ACC112 (cell line): ENCODE data around the gene RPS6KL1.

Experiments
- H2AFZ ChIP-seq: fragments of 200-600 bp; sonication (generic); one replicate; pipeline ENCODE4 v1.6.0; 2017; ENCODE audit warnings: antibody characterized with exemption, low read length; ENCODE audit not compliant: unreplicated experiment
- H3K27ac ChIP-seq: fragments of 200-600 bp; sonication (generic); 2 replicates; pipeline ENCODE4 v1.5.1; 2014; ENCODE audit warnings: low read depth, mild to moderate bottlenecking, antibody characterized with exemption, low read length, moderate library complexity
- H3K27me3 ChIP-seq: fragments of 200-600 bp; sonication (generic); 2 replicates; pipeline ENCODE4 v1.6.1; 2014; ENCODE audit warnings: mild to moderate bottlenecking, antibody characterized with exemption, low read length, moderate library complexity, mixed read lengths; ENCODE audit not compliant: insufficient read depth
- H3K36me3 ChIP-seq: fragments of 200-600 bp; sonication (generic); 2 replicates; pipeline ENCODE4 v1.6.1; 2016; ENCODE audit warnings: mild to moderate bottlenecking, antibody characterized with exemption, low read length, moderate library complexity, mixed read lengths; ENCODE audit not compliant: insufficient read depth
- H3K4me1 ChIP-seq: fragments of 200-600 bp; sonication (generic); one replicate; pipeline ENCODE4 v1.6.1; 2016; ENCODE audit warnings: low read length, mixed read lengths; ENCODE audit not compliant: insufficient read depth, unreplicated experiment, control insufficient read depth
- H3K4me3 ChIP-seq: fragments of 200-600 bp; sonication (generic); 2 replicates; pipeline ENCODE4 v1.5.1; 2014; ENCODE audit warnings: mild to moderate bottlenecking, low read depth, low read length
- H3K79me2 ChIP-seq: fragments of 200-600 bp; sonication (generic); one replicate; pipeline ENCODE4 v1.6.0; 2016; ENCODE audit warnings: low read length; ENCODE audit not compliant: control insufficient read depth, unreplicated experiment, insufficient read depth

Gene RPS6KL1

DNA sequence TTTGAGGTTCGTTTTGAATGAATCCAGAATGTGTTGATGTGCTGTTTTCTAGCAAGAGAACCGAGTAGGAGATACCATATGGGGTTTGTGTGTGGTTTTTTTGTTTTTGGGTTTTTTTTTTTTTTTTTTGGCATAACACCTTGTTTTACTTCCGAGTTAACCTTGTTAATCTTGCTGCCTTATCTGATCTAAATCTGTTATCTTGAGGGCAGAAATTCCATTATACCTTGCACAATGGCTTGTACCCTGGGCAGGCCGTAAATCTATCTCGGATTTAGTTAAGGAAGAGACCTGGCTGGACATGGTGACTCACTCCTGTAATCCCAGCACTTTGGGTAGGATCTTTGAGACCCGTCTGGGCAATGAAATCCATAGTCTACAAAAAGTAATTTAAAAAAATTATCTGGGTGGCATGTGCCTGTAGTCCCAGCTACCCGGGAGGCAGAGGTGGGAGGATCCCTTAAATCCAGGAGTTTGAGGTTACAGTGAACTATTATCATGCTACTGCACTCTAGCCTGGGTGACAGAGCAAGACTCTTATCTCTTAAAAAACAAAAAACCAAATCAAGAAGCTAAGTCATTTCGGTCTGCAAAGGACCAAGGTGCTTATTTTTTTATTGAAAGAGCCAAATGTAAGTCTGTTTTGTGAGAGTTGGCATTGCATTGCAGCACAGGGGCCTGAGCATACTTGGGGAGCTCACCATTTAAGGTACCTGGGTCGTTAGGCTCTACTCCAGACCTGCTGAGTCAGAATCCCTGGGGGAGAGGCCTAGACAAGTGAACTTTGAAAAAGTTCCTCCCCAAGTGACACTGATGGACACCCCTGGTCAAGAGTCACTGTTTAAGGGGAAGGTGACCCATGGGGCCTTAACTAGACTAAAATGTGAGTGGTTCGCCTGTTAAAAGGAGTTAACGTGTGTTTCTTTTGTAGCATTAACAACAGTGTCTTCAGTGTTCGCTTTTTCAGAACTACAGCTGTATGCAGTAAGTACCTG, 34.6 kb downstream of the RPS6KL1 start:
- Histone ChIP-seq H3K4me3 (no peak overlapping the region), H3K27ac (no peak overlapping the region), H3K79me2 (peaks cover 68% of the 10 kb centered on the region), H3K36me3 (peaks cover 30% of the 10 kb centered on the region), H3K27me3 (no peaks in the 10 kb centered on the region), H2AFZ (no peak overlapping the region), H3K4me1 (peaks cover 60% of the 10 kb centered on the region)

DNA sequence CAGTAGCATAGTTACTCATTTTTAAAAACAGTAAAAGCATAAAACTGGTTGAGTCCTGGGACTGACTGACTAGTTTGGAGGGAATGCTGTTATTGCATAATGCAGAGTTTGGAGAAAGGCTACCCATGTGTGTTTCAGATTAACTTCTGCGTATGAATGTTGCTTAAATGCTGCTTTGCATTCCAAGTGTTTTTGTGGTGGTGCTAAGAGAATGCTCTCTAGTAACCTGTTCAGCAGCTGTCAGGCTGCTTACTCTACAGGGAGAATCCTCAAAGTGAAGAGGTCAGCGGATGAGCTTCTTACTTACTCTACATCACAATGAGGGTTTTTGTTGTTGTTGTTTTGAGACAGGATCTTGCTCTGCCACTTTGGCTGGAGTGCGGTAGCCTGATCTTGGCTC, 37.1 kb downstream of the RPS6KL1 start:
- no peaks in the 10 kb centered on the region for H3K27me3 ChIP-seq
- H3K4me3 ChIP-seq, result 0 out of 2 replicates have a peak overlapping the region, but pooled peaks have one; percentile 13
- no peak overlapping the region for H2AFZ ChIP-seq
- H3K79me2 ChIP-seq, result peaks cover 72% of the 10 kb centered on the region
- H3K27ac ChIP-seq, result peak overlapping the region; percentile 75
- H3K36me3 ChIP-seq, result peaks cover 12% of the 10 kb centered on the region
- peaks cover 49% of the 10 kb centered on the region for H3K4me1 ChIP-seq

DNA sequence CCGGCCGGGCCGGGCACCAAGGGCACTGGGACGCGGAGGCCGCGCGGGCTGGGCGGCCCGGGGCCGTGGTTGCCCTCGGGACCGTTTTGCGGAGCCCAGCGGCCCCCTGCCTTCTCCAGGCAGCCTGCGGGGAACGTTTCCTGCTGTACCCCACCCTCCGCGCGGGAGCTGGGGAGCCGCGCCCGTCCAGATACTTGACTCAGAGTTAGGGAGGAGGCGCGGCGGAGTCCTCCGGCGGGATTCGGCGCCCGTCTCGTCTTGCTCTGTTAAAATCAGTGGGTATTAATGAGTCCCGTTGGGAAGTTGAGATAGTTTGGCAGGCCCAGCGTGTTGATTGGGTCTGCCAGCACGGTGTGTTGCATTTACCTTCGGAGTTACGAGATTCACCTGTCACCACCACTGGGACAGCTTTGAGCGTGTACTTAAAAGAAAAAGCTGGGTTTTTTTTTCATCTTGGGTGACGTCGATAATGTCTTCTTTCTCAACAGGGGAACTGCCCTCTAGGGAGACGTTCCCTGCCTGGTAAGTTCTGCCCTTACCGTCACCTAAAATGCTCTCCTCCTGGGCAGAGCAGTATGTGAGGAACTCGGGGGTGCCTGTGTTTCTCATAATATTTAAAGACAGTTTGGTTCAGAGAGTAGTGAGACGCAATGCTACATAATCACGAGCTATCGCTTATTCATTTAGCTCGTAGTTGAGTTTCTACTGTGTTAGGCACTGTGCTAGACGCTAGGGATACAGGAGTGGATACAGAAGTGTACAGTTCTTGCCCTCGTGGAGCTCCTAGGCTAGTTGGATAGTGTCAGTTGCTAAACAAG, 40.7 kb downstream of the RPS6KL1 start:
- no peaks in the 10 kb centered on the region for H3K27me3 ChIP-seq
- peaks cover 55% of the 10 kb centered on the region for H3K79me2 ChIP-seq
- peaks cover 8% of the 10 kb centered on the region; the same call in 1 of the 2 replicates for H3K36me3 ChIP-seq
- peak overlapping the region; percentile 96 for H3K4me3 ChIP-seq
- H3K4me1 ChIP-seq, result peaks cover 35% of the 10 kb centered on the region
- H2AFZ ChIP-seq, result peak overlapping the region; percentile 74
- H3K27ac ChIP-seq, result peak overlapping the region; percentile 92

GRCh38 chr14:74881431-74882102, 41.5 kb downstream of the RPS6KL1 start, which contains the start of gene DLST:
Gene DLST (plus strand): TSS chr14:74881916. CDS start chr14:74881954, 38 bp downstream.
- peaks cover 8% of the 10 kb centered on the region; the same call in 1 of the 2 replicates for H3K36me3 ChIP-seq
- H3K79me2 ChIP-seq, result peaks cover 47% of the 10 kb centered on the region
- no peaks in the 10 kb centered on the region for H3K27me3 ChIP-seq
- peaks cover 35% of the 10 kb centered on the region for H3K4me1 ChIP-seq
- peak within 1 kb of the TSS; percentile 96 for H3K4me3 ChIP-seq
- peak within 1 kb of the TSS; percentile 92 for H3K27ac ChIP-seq
- H2AFZ ChIP-seq, result peak within 1 kb of the TSS; percentile 94

DNA sequence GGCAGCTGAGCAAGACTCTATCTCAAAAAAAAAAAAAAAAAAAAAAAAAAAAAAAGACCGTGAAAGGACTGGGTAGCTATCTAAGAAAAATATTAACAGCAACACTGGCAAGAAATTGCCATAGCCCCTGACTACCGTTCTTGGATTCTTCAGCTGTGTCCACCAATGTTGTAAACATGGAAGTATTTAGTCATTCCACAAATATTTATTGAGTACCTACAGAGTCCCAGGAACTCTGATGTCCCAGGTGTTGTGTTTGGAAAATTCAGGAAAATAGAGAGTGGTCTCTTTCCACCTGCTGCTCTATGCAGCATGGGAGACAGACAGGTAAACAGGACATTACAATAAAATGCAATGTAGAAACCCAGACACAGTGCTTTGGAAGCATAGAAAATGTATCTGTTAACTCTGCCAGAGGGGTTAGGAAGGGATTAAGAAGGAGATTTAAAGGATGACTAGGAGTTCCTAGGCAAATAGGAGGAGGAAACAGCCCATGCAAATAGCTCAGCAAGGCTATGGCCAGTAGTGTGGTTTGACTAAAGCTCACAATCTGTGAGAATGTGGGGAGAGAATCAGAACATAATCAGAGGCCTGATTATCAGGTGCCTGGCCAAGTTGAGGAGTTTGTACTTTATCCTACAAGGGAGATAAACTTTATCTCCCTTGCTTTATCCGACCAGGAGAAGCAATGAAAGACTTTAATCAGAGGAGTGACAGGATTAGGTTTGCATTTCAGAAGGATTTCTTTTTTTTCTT, 43.5 kb downstream of the RPS6KL1 start:
- no peak overlapping the region for H3K27ac ChIP-seq
- H3K4me3 ChIP-seq, result no peak overlapping the region
- H3K36me3 ChIP-seq, result peaks cover 8% of the 10 kb centered on the region; the same call in 1 of the 2 replicates
- H3K79me2 ChIP-seq, result peaks cover 29% of the 10 kb centered on the region
- H3K27me3 ChIP-seq, result no peaks in the 10 kb centered on the region
- peaks cover 15% of the 10 kb centered on the region for H3K4me1 ChIP-seq
- H2AFZ ChIP-seq, result no peak overlapping the region

- Histone ChIP-seq H3K36me3 (no peaks in the 10 kb centered on the region), H3K4me3 (no peak within 1 kb of the TSS), H3K4me1 (no peaks in the 10 kb centered on the region), H3K27ac (no peak within 1 kb of the TSS), H3K27me3 (no peaks in the 10 kb centered on the region), H2AFZ (no peak within 1 kb of the TSS), H3K79me2 (no peaks in the 10 kb centered on the region)
Measured at GRCh38 chr14:74875941-74876913, 46.8 kb downstream of the RPS6KL1 start, which contains the start of gene PROX2. Gene PROX2 (minus strand): TSS chr14:74876145. CDS start chr14:74863834, 12,311 bp downstream.

GRCh38 chr14:74875204-74875603, 47.9 kb downstream of the RPS6KL1 start:
- no peaks in the 10 kb centered on the region for H3K27me3 ChIP-seq
- no peaks in the 10 kb centered on the region for H3K36me3 ChIP-seq
- H2AFZ ChIP-seq, result no peak overlapping the region
- no peaks in the 10 kb centered on the region for H3K79me2 ChIP-seq
- no peak overlapping the region for H3K27ac ChIP-seq
- no peak overlapping the region for H3K4me3 ChIP-seq
- no peaks in the 10 kb centered on the region for H3K4me1 ChIP-seq

- H3K4me1 ChIP-seq, result no peaks in the 10 kb centered on the region
- H3K4me3 ChIP-seq, result no peak overlapping the region
- H3K27ac ChIP-seq, result no peak overlapping the region
- no peaks in the 10 kb centered on the region; the same call in 1 of the 2 replicates for H3K27me3 ChIP-seq
- no peak overlapping the region for H2AFZ ChIP-seq
- no peaks in the 10 kb centered on the region for H3K36me3 ChIP-seq
- H3K79me2 ChIP-seq, result no peaks in the 10 kb centered on the region
Measured at GRCh38 chr14:74871819-74872218, 51.2 kb downstream of the RPS6KL1 start.

DNA sequence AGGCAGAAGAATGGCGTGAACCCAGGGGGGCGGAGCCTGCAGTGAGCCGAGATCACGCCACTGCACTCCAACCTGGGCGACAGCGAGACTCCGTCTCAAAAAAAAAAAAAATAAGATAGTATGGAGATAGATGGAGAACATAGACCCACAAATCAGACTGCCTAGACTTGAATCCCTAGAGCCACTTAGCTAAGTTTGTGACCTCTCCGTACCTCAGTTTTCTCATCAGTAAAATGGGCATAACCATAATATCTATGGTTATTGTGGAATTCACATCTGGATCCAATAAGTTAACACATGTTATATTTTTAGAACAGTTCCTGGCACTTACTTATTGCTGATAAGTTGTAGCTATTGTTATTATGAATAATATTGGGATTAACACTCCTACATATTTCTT, 54.3 kb downstream of the RPS6KL1 start:
- H3K4me1 ChIP-seq, result no peaks in the 10 kb centered on the region
- H3K4me3 ChIP-seq, result no peak overlapping the region
- no peaks in the 10 kb centered on the region for H3K36me3 ChIP-seq
- no peaks in the 10 kb centered on the region for H3K79me2 ChIP-seq
- H3K27me3 ChIP-seq, result no peaks in the 10 kb centered on the region; the same call in 1 of the 2 replicates
- no peak overlapping the region for H2AFZ ChIP-seq
- no peak overlapping the region for H3K27ac ChIP-seq
